ENCODE data around the gene STK38L.
"Not testable (repeated sequence)": the region's sequence is repeated elsewhere in the genome, so short reads cannot be mapped to it uniquely, and the experiment has no call there.

The STK38L gene

DNA sequence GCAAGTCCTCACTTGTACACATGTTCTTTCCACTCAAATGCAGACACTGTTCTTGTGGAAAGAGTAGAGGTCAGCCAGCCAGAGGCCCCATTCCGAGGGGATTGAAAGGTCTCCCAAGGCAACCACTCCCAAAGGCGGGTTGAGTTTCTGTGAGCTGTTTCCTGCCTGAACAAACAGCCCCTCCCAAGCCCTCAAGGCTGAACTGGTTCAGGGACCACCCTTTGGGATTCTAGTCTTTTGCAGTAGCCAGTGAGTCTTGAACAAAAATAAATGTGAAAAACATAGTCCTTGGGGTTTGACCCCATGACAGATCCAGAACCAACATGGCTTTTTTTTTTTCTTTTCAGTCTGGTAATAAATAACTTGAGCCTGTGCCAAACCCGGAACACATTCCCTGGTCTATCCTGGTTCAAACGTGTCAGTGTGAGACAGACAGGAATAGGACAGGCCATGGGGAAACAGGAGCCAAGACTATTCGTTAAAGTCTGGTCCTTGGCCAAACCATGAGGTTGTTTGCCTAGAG lies 17.6 kb upstream of the STK38L start:
- DNase-seq (ENCODE audit: low spot score): no peak

DNA sequence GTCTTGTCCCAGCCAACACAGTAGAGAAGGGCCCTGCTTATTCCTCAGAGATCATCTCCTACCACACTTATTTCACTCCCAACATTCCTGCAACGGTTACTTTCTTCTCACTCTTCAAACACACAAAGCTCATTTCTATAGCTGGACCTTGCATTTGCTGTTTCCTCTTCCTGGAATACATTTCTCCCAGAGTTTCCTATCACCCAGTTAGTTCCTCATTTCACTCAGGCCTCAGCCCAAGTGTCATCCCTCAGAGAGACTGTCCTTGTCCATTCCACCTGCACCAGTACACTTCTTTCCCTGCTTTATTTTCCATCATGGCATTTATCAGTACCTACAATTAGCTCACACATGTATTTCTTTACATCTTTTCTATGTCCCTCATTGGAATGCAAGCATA lies 14.7 kb upstream of the STK38L start:
- no peak for DNase-seq (ENCODE audit: low spot score)

DNA sequence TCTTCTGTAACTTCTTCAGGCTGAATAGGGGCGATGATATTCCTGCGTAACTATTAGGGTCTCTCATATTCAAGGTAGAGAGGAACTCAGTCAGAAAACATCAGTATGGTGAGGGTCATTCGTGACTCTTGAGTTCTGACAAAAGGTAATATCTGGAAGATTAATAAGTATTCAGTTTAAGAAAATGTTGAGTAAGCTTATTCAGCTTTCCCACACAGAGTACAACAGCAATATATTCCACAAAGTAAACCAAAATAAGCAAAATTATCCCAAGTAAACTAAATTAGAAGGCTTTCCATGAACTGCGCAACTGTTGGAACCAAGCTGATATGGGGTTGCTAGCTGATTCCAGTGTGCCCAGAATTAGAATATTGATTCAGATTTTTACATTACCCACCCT lies 12.7 kb upstream of the STK38L start:
- DNase-seq (ENCODE audit: low spot score): not testable (repeated sequence)

DNA sequence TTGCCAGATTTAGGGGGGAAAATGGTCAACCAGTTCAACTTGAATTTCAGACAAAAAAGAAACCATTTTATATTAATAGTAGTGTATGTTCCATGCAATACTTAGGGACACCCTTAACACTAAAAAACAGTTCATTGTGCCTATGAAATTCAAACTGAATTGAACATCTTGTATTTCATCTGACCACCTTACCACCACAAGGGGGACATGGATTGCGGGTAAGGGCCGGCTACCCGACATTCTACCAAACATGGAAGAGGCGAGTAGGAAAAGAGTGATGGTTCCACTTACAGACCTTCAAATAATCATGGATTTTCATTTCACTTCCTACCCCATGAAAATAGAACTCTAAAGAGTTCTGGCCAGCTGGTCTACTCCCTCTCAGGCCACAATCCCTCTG lies 10.3 kb upstream of the STK38L start:
- DNase-seq (ENCODE audit: low spot score): no peak

DNA sequence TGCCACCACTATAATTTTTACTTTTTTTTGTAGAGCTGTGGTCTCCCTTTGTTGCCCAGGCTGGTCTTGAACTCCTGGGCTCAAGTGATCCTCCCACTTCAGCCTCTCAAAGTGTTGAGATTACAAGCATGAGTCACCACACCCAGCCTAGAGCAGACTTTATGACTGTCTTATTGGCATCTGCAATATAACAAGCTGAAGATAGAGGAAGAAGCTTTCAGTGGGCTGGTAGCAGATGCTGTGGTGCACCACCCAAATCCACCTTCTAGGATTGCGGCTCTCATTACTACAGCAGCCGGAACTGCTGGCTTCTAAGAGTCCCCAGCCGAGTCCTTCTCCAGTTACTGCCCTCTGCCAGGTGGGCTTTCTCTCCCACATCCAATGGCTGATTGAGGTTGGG lies 7.6 kb upstream of the STK38L start:
- DNase-seq (ENCODE audit: low spot score): no peak

DNA sequence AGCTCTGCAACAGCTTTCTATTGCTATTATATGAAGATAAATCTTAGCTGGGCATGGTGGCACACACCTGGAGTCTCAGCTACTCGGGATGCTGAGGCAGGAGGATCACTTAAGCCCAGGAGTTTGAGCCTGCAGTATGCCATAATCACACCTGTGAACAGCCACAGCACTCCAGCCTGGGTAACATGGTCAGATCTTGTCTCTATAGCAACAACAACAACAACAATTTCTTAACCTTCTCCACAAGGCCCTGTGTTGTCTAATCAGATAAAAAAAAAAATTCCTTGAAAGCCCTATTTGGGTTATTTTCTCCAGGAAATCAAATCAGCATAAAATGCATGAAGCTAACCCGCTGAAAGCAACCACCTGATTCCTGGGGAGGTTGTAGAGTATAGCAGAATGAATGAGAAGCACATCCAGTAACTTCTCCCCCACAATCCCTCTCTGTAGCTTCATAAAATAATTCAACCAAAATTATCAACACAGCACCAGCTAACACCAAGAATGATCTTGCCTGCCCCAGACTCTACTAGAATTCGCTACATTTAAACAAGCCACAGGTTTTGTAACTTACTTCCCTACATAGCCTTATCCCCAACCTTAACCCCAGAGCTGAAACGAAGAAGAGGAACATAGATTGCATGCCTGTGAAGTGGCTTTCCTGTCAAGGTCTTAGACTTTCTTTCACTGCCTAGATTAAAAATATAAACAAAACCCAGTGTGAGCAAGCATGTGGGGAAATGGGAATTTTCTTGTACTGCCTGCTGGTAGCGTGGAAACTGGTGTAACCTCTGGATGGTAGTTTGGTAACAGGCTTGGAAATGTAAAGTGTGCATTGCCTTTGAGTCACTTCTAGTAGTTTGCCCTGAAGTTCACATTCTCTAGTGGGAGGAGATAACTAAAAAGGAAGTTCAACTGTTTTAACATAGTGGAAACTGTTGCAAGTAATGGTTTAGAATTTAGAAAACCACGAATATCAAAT lies 6.0 kb upstream of the STK38L start:
- no peak for DNase-seq (ENCODE audit: low spot score)

DNA sequence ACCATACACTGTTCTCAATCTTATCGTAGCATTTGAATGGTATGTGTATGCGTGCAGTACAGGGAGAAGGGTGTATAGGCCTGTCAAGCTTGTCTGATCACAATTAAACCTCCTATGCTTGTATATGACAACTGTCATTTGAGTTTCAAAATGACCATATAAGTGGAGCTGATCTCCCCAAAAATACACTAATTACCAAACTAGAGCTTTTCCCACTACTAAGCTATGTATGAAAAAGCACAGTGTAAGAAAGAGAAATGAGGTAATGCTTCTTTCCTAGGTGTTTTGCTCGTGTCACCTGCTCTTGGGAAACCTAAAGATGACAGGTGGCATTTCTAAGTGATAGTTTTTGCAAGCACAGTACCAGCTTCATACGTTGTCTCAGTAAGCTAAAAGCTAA lies 1.1 kb upstream of the STK38L start:
- DNase-seq (ENCODE audit: low spot score): no peak

DNA sequence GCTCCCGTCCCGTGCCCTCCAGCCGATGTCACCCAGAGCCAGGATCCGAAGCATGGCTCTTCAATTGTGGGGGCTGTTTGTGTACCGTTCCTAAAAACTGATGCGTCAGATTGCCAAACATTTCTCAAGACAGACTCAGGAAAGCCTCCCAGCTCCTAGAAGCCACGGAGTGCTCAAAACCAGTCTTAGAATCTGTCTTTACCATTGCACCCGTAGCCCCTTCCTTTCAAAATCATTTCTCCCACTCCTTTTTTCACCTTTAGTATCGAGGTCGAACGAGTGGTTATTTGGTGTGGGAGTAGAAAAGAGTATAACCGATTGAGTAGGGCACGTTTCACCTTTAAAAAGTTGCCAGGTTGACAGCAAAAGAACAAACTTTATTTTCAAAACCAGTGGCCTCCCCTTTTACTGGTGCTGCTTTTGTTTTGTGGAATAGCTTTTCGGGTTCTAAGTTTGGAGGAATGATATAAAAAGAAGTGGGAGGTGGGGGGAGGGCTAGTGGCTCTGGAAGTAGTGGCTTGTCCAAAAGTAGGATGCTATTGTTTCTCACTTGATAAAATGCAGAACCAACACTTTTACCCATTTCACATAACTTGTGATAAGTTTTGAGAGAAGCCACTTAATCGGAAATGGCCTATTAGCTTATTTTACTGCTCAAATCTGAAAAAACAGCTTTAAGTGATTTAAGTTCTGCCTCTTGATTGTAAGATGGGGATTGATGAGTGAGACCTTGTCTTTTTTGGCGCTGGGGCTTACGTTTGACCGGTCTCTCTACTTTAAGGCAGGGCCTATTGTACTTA lies 803 bp downstream of the STK38L start:
- peak; percentile 9 for DNase-seq (ENCODE audit: low spot score)

DNA sequence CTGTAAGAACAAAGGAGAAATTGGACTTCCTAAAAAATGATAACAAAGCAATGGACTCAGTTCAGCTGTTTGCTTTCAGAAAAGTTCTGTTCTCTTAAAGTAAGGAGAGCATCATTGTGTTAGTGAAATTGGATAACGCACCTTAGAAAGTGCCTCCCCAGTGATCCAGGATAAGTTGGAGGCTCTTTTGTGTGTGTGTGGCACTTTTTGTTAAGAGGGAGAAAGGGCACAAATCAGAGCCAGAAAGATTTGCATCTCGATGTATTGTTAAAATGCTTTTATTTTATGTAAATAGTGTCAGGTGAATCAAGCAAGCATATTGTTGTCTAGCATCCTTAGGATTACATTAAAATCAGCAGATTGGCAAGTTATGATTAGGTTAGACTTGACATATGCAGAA lies 2.1 kb downstream of the STK38L start:
- DNase-seq (ENCODE audit: low spot score): no peak

DNA sequence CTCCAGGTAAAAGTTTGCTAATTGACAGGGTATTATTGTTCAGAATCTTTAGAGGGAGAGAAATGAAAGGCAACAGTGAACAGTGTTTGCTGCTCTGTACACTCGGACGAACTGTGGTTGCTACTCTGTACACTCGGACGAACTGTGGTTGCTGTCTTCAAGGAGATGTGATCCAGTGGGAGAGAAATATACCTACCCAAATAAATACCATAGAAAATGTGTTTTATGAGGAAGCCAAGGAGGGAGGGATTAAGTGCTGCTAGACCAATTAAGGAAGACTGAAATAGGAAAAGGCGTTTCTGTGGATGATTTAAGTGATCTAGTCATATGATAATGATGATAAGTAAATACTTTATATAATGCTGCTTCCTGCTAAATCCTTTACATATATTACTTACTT lies 2.7 kb downstream of the STK38L start:
- no peak for DNase-seq (ENCODE audit: low spot score)

DNA sequence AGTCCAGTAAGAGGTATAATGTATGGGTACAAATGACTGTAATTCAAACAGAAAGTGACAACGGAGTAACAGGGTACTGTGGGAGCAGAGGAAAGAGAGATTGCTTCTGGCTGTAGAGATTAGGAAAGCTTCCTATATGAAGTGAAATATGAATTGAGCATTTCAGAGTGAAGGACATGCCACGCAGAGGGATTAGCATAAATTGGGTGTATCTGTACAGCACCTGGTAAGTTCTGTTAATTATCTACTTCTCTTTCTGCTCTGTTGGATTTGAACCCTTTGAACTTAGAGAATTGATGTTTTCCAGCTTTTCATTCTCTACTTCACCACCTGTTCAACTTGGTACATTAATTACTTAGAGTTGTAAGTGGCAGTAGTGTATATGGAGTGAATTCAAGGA lies 8.8 kb downstream of the STK38L start:
- no peak for DNase-seq (ENCODE audit: low spot score)

DNA sequence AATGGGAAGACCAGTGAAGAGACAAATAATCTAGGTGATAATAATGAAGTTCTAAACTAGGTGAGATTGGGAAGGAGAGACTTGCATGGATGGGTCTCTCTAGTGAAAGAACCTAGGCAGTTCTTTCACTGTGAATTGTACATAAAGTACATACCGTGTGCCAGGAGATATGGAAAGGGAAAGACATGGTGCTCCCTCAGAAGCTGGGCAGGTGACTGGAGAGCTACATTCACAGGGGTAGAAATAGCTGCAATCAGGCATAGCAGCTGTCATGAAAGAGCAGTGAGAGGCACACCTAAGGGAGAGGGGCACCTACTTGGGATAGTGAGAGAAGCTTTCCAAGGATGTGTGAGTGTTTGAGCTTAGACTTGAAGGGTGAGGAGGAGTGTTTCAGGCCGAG lies 9.3 kb downstream of the STK38L start:
- DNase-seq (ENCODE audit: low spot score): no peak

DNA sequence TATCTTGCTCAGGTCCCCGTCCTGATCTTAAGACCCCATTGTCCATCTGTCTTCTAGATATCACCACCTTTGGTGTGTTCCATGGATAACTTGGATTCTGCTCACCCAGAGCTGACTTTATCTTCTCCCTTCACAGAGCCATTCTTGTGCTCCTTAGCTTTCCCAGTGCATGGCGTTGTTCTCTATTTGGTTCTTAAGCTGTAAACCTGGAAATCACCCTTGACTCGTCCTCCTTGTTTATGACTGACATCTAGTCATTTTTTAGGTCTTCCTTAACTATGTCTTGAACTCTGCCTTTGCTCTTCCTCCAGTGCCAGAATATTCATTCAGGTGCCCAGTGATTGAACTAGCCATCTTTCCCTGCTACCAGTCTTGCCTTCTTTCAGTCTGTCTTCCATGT lies 11.7 kb downstream of the STK38L start:
- no peak for DNase-seq (ENCODE audit: low spot score)

DNA sequence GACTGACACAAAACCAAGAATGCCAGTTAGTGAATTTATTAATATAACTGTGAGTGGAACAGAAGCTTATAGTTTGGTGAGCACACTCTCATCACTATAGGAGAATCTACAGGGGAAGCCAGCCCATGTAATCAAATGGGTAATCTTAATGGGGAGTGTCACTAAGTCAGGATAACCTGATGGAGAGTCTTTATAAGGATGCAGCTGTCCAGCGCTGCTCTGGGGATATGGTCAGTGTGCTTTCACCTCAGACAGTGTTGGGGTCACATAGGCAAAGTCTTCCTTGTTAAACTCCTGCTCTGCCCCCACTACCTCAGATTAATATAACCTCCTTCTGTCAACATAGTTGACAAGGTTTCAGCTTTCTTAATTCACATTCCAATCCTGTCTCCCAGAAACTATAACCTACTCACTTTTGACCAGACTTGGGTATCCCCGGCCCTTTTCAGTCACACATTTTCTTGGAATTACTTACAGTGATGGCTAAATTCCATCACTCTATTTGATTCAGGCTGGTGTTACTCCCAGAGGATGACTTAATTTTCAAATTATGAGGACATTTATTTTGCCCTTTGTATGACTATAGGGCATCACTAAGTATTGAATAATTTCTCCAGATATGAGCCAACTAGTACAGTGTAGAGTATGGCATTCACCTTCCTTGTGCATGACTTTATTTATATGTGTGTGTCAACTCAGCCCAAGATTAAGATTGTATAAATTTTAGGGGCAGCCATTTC lies 13.2 kb downstream of the STK38L start:
- DNase-seq (ENCODE audit: low spot score): peak; percentile 24

DNA sequence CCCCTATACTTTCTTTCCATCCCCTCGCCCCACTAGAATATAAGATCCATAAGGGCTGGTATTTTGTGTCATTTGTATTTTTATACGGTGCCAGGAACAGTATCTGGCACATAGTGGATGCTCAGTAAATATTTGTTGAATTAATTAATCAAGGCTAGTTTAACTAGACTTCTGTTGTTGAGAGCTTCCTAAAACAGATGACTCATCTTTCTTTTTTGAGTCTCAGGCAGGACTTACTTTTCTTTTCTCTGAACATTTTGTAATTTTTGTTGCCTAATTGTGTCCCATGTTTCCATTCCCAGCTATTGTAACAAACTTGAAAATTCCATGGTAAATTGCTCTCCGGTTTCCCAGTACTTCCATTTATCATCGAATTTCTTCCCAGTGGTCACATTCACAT lies 16.7 kb downstream of the STK38L start:
- peak; percentile 42 for DNase-seq (ENCODE audit: low spot score)

DNA sequence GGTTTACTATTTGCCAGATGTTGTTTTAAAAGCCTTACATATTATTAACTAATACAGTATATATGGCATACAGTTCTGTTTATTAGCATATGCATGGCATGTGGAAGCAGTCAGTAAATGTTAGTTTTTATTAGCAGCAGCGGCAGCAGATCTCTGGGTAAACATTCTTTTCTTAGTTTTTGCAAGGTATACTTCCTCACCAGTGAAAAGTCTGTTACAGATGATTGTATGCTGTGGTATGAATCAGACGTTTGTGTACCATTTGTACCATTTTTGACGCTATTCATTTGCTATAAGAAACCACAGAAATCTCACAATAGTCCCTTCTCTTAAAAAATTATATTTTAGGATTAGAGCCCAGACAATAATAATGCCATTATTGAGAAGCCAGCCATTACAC lies 17.8 kb downstream of the STK38L start:
- no peak for DNase-seq (ENCODE audit: low spot score)

DNA sequence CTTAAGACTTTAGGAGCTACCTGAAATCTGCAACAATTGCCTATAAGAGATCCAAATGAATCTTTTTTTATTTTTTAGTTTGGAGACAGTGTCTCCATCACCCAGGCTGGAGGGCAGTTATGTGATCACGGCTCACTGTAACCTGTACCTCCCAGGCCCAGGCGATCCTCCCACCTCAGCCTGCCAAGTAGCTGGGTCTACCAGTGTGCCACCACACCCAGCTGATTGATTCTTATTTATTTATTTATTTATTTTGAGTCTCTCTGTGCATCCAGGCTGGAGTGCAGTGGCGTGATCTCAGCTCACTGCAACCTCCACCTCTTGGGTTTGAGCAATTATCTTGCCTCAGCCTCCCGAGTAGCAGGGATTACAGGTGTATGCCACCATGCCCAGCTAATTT lies 26.1 kb downstream of the STK38L start:
- DNase-seq (ENCODE audit: low spot score): no peak

DNA sequence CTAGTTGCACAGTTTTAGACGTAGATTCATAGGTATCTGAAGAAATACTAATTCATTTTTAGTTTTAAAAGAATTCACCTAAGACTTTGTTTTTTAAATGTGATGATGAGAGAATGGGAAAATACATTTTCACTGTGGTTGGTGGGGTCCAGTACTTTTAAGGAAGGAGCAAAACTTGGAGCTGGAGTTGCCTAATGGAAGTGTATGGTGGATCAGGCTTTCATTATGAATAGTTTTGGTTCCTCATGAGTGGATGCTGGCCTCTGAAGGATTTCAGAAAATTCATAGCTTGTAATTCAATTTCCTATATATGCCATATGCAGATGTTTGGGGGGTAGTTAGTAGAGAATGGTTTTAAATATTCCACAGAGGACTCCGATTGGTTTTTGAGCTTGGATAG lies 27.1 kb downstream of the STK38L start:
- DNase-seq (ENCODE audit: low spot score): no peak

DNA sequence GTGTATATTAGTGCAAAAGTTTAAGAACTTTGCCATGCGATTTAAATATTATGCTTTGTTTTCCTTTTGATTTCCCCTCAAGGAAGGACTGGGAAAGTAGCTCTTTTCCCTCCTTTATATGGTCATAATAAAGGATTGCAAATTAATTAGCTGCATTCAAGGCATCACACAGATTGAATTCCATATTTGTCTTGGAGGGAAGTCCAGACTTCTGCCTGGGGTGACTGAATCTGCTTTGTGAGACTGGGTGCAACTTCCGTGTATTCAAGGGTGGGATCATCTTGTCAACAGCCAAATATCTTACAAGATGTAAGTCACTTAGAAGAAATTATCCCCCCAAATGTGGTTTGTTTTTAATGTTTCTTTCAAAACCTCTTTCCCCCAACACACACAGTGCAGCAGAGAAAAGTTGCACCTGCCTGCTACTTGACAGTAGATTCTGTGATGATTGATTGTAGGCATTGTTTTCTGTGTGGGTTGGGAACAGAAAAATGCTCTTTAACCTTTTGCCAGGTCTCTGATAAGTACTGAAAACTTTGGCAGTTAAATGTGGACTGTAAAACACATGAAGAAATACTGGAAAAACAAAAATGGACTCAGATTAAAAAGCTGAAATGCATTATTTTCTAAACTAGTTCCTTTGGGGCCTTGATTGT lies 28.4 kb downstream of the STK38L start:
- no peak for DNase-seq (ENCODE audit: low spot score)

DNA sequence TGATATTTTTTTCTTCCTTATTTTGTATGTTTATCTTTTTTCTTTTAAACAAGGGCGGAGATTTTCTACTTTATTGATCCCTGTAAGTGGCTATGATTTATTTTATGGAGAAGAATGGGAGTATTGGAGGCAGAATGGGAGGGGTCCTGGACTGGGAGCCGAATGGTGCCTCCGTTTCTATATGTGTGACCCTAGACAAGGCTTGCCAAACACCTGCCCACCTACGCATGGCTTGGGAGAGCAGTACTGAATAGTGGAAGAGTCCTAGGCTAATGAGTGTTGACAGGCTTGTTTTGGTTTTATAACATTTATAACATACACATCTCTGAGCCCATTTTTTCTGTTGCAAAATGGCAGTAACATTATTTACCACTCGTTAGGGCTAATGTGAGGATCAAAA lies 29.0 kb downstream of the STK38L start:
- no peak for DNase-seq (ENCODE audit: low spot score)

DNA sequence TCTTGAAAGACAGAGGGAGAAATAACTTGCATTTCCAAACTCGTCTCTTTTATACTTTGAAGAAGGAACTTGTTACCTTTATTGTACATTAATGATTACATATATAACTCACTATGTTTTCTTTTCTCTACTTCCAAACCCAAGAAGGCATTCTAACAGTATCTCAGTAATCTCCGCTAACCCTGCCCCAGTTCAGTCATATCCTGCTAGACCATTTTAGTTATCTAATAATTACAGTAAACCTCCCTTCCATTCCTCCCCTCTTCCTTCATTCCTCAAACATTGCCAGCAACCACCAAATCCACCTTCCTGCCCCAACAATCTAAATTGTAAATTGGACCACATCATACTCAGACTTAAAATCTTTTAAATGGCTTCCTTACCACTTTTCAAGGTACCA lies 30.6 kb downstream of the STK38L start:
- DNase-seq (ENCODE audit: low spot score): no peak

DNA sequence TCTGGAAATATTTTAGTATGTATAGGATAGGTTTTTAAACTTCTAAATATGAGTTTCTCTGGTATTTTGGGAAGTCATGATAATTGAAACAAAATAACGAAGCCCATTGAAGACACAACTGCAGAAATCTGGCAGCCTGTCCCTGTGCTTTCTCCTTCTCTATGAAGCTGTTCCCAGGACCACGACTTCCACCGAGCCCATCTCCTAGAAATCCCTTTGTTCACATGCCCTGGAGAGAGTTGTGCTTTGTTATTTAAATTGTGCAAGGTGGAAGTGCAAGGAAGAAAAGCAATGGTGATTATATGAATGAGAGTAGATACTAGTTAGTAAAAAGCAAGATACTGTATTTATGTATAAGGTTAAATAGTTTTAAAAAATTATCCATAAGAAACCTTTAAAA lies 32.2 kb downstream of the STK38L start:
- DNase-seq (ENCODE audit: low spot score): no peak

Data from GM03348 (cell line).